Trophoblast cell (in vitro differentiated cells and primary cell): ENCODE data around the gene RARB.

Experiments
- DNase-seq, 2 donors: peaks; one replicate each; pipeline ENCODE4 v3.0.0-alpha.2; 2016
- H2AFZ ChIP-seq: 2 replicates; pipeline ENCODE4 v1.6.1; 2013; ENCODE audit warnings: low read length, moderate library complexity, mild to moderate bottlenecking; ENCODE audit not compliant: insufficient read depth, poor library complexity
- H2AK5ac ChIP-seq: 2 replicates; pipeline ENCODE4 v1.6.1; 2013; ENCODE audit warnings: mild to moderate bottlenecking, low read length
- H2BK120ac ChIP-seq: 2 replicates; pipeline ENCODE4 v1.6.1; 2013; ENCODE audit warnings: low read length, mild to moderate bottlenecking, moderate library complexity; ENCODE audit not compliant: insufficient read depth, poor library complexity
- H2BK12ac ChIP-seq: 2 replicates; pipeline ENCODE4 v1.6.1; 2013; ENCODE audit warnings: mild to moderate bottlenecking, low read length, moderate library complexity
- H2BK5ac ChIP-seq: 2 replicates; pipeline ENCODE4 v1.6.1; 2013; ENCODE audit warnings: low read length, low read depth, moderate library complexity, mild to moderate bottlenecking; ENCODE audit not compliant: poor library complexity
- H3K14ac ChIP-seq: 2 replicates; pipeline ENCODE4 v1.6.1; 2013; ENCODE audit warnings: mild to moderate bottlenecking, low read length
- H3K18ac ChIP-seq: 2 replicates; pipeline ENCODE4 v1.6.1; 2013; ENCODE audit warnings: mild to moderate bottlenecking, low read length
- H3K23ac ChIP-seq: 2 replicates; pipeline ENCODE4 v1.6.1; 2013; ENCODE audit warnings: low read length
- H3K27ac ChIP-seq: 2 replicates; pipeline ENCODE4 v1.5.1; 2013; ENCODE audit warnings: low read depth, mild to moderate bottlenecking, inconsistent platforms, low read length, moderate library complexity
- H3K27me3 ChIP-seq: 2 replicates; pipeline ENCODE4 v1.6.1; 2013; ENCODE audit warnings: inconsistent platforms, mild to moderate bottlenecking, low read length, moderate library complexity; ENCODE audit not compliant: insufficient read depth
- H3K36me3 ChIP-seq, 2 experiments: 1 replicate in 1 of 2; 2 replicates in 1 of 2; pipeline ENCODE4 v1.6.1; 2013; ENCODE audit warnings: low read length in 2 of 2, mild to moderate bottlenecking in 2 of 2, moderate library complexity in 1 of 2; ENCODE audit not compliant: insufficient read depth in 2 of 2, control insufficient read depth in 1 of 2
- H3K4ac ChIP-seq: 2 replicates; pipeline ENCODE4 v1.6.1; 2013; ENCODE audit warnings: low read depth, mild to moderate bottlenecking, low read length, moderate library complexity
- H3K4me1 ChIP-seq, 2 experiments: 1 replicate in 1 of 2; 2 replicates in 1 of 2; pipeline ENCODE4 v1.6.1; 2013; ENCODE audit warnings: low read length in 2 of 2, mild to moderate bottlenecking in 2 of 2, moderate library complexity in 1 of 2; ENCODE audit not compliant: insufficient read depth in 2 of 2, control insufficient read depth in 1 of 2
- H3K4me2 ChIP-seq: 2 replicates; pipeline ENCODE4 v1.6.1; 2013; ENCODE audit warnings: inconsistent platforms, mild to moderate bottlenecking, low read length, moderate library complexity
- H3K4me3 ChIP-seq: 2 replicates; pipeline ENCODE4 v1.5.1; 2013; ENCODE audit warnings: mild to moderate bottlenecking, low read depth, low read length, inconsistent platforms
- H3K79me1 ChIP-seq: one replicate; pipeline ENCODE4 v1.6.1; 2013; ENCODE audit warnings: low read length
- H3K79me2 ChIP-seq: 2 replicates; pipeline ENCODE4 v1.6.1; 2013; ENCODE audit warnings: low read length, mild to moderate bottlenecking; ENCODE audit not compliant: control insufficient read depth, insufficient read depth, poor library complexity
- H3K9ac ChIP-seq: 2 replicates; pipeline ENCODE4 v1.6.1; 2013; ENCODE audit warnings: mild to moderate bottlenecking, low read length
- H3K9me3 ChIP-seq: 2 replicates; pipeline ENCODE4 v1.6.1; 2013; ENCODE audit warnings: low read depth, mild to moderate bottlenecking, control low read depth, inconsistent platforms, low read length; ENCODE audit not compliant: insufficient read depth
- H4K12ac ChIP-seq: 2 replicates; pipeline ENCODE4 v1.6.1; 2013; ENCODE audit warnings: low read depth, mild to moderate bottlenecking, low read length, moderate library complexity
- H4K8ac ChIP-seq: 2 replicates; pipeline ENCODE4 v1.6.1; 2013; ENCODE audit warnings: low read depth, mild to moderate bottlenecking, low read length, moderate library complexity
- H4K91ac ChIP-seq: one replicate; pipeline ENCODE4 v1.6.1; 2013; ENCODE audit warnings: low read depth, mild to moderate bottlenecking, low read length, moderate library complexity
- WGBS: extraction: QIAGEN DNeasy Blood & Tissue Kit; methylation state at CpG from one replicate; pipeline ENCODE4 v1.1.7; 2013; ENCODE audit warnings: missing lambda C conversion rate; ENCODE audit not compliant: insufficient read length, insufficient coverage; ENCODE audit errors: extremely low coverage; 5-methylcytosine and 5-hydroxymethylcytosine counted together

Gene RARB

GRCh38 chr3:25571285-25571684, 143.2 kb downstream of the RARB start:
- Histone ChIP-seq H3K4ac (no peak overlapping the region), H4K12ac (no peak overlapping the region), H3K79me2 (no peaks in the 10 kb centered on the region), H3K23ac (no peak overlapping the region), H4K8ac (no peak overlapping the region), H3K79me1 (no peaks in the 10 kb centered on the region), H2AFZ (no peak overlapping the region), H3K18ac (no peak overlapping the region), H3K4me1 (peaks cover 0 to 9% of the 10 kb centered on the region in 2 experiments), H3K14ac (no peak overlapping the region), H3K4me2 (no peak overlapping the region), H2BK5ac (no peak overlapping the region), H3K27me3 (no peaks in the 10 kb centered on the region), H3K36me3 (peaks cover 7 to 9% of the 10 kb centered on the region in 2 experiments), H2BK120ac (no peak overlapping the region), H3K4me3 (no peak overlapping the region), H3K27ac (no peak overlapping the region), H4K91ac (no peak overlapping the region), H2AK5ac (no peak overlapping the region), H2BK12ac (no peak overlapping the region), H3K9ac (no peak overlapping the region), H3K9me3 (no peaks in the 10 kb centered on the region)
- no peak for DNase-seq
- WGBS: no CpG with 5 or more reads among the region's 6 CpGs

DNA sequence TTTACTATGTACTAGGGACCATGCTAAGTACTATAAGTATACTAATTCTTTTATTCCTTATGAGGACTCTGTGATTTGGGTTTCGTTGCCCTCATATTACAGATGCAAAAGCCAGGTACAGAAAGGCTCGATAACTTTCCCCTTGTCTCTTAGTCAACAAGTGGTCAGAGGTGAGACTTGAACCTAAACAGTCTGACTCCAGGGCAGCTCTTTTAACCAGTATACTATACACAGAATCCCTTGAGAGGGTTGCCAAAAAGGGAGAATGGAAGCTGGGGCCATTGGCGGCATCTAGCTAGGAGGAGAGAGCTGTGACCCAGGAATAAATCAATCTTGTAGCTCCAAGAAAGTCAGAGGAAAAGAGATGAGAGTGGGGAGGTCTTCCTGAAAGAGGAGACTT, 144.3 kb downstream of the RARB start:
- no peak overlapping the region for H2BK120ac ChIP-seq

GRCh38 chr3:25572919-25573385, 144.9 kb downstream of the RARB start:
- H3K4ac ChIP-seq: no peak overlapping the region
- H3K27ac ChIP-seq: no peak overlapping the region
- no peak overlapping the region for H3K14ac ChIP-seq
- no peaks in the 10 kb centered on the region for H3K27me3 ChIP-seq
- no peaks in the 10 kb centered on the region for H3K79me2 ChIP-seq
- H3K79me1 ChIP-seq: no peaks in the 10 kb centered on the region
- no peak overlapping the region for H3K4me2 ChIP-seq
- no peak overlapping the region for H2BK120ac ChIP-seq
- H2AK5ac ChIP-seq: no peak overlapping the region
- H2AFZ ChIP-seq: no peak overlapping the region
- peaks cover 0 to 9% of the 10 kb centered on the region in 2 experiments for H3K4me1 ChIP-seq
- DNase-seq: peak in 1 of 2 donors; percentile 11
- WGBS: no CpG with 5 or more reads among the region's 14 CpGs
- H3K23ac ChIP-seq: no peak overlapping the region
- no peaks in the 10 kb centered on the region for H3K9me3 ChIP-seq
- no peak overlapping the region for H3K4me3 ChIP-seq
- H2BK5ac ChIP-seq: no peak overlapping the region
- no peak overlapping the region for H3K18ac ChIP-seq
- no peak overlapping the region for H4K8ac ChIP-seq
- no peak overlapping the region for H4K91ac ChIP-seq
- peaks cover 7 to 9% of the 10 kb centered on the region in 2 experiments for H3K36me3 ChIP-seq
- no peak overlapping the region for H2BK12ac ChIP-seq
- H3K9ac ChIP-seq: no peak overlapping the region
- no peak overlapping the region for H4K12ac ChIP-seq

More for the DNA sequence above, 144.3 kb downstream of the RARB start:
- H3K79me2 ChIP-seq: no peaks in the 10 kb centered on the region
- no peak overlapping the region for H4K12ac ChIP-seq
- no peak overlapping the region for H3K4me2 ChIP-seq
- no peak overlapping the region for H3K27ac ChIP-seq
- H3K9ac ChIP-seq: no peak overlapping the region
- H3K9me3 ChIP-seq: no peaks in the 10 kb centered on the region
- no CpG with 5 or more reads among the region's 3 CpGs for WGBS
- no peak overlapping the region for H4K8ac ChIP-seq
- DNase-seq: no peak
- H2AFZ ChIP-seq: no peak overlapping the region
- peaks cover 7 to 9% of the 10 kb centered on the region in 2 experiments for H3K36me3 ChIP-seq
- H4K91ac ChIP-seq: no peak overlapping the region
- no peak overlapping the region for H3K23ac ChIP-seq
- no peak overlapping the region for H2BK5ac ChIP-seq
- H2AK5ac ChIP-seq: no peak overlapping the region
- H3K79me1 ChIP-seq: no peaks in the 10 kb centered on the region
- no peak overlapping the region for H2BK12ac ChIP-seq
- H3K4ac ChIP-seq: no peak overlapping the region
- H3K18ac ChIP-seq: no peak overlapping the region
- H3K4me1 ChIP-seq: peaks cover 0 to 9% of the 10 kb centered on the region in 2 experiments
- no peaks in the 10 kb centered on the region for H3K27me3 ChIP-seq
- H3K4me3 ChIP-seq: no peak overlapping the region
- H3K14ac ChIP-seq: no peak overlapping the region

DNA sequence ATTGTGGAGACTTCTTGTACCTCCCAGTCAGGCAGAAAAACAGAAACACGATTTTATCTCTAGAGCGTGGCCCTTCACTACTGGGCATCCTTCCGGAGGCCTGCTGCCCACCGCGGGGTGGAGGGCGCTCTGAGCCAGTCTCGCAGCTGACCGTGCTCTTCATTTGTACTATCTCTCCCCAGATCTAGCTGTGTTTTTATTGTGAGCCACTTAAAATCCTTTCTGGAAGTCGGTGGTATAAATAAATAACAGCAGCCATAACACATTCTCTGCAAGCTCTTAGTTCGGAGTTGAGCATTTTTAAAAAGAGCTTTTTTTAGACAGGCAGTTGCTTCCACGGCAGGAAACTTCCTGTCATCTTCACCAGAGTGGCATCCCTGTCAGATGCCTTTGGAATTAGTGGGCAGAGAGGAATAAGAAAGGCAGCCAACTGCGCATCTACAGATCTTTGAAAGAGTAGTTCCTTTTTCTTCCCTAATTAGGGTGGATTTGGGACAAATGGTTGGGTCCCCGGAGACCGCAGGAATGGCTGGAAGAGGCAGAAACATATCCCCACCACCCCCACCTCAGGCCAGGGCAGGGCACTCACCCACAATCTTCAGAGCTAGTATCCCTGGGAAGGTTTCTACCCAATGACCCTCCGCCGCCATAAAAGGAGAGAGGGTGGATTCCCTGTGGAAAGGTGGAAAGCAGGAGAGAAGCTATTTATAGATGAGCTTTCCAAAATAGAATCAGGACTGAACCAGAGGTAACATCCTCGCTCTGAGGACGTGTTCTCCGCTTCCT, 145.5 kb downstream of the RARB start:
- H3K9ac ChIP-seq: no peak overlapping the region
- no peak overlapping the region for H3K18ac ChIP-seq
- no peaks in the 10 kb centered on the region for H3K79me1 ChIP-seq
- H3K4me3 ChIP-seq: no peak overlapping the region
- H2AK5ac ChIP-seq: no peak overlapping the region
- no CpG with 5 or more reads among the region's 19 CpGs for WGBS
- H2AFZ ChIP-seq: no peak overlapping the region
- H2BK12ac ChIP-seq: no peak overlapping the region
- H3K79me2 ChIP-seq: no peaks in the 10 kb centered on the region
- no peak overlapping the region for H4K91ac ChIP-seq
- H4K8ac ChIP-seq: no peak overlapping the region
- H2BK5ac ChIP-seq: no peak overlapping the region
- no peak overlapping the region for H3K27ac ChIP-seq
- H3K9me3 ChIP-seq: no peaks in the 10 kb centered on the region
- no peak for DNase-seq
- H3K4me2 ChIP-seq: no peak overlapping the region
- H3K4ac ChIP-seq: no peak overlapping the region
- H3K36me3 ChIP-seq: peaks cover 7 to 9% of the 10 kb centered on the region in 2 experiments
- H3K14ac ChIP-seq: no peak overlapping the region
- H4K12ac ChIP-seq: no peak overlapping the region
- H3K4me1 ChIP-seq: peaks cover 0 to 9% of the 10 kb centered on the region in 2 experiments
- H3K23ac ChIP-seq: no peak overlapping the region
- no peaks in the 10 kb centered on the region for H3K27me3 ChIP-seq
- no peak overlapping the region for H2BK120ac ChIP-seq
